GM12801 (cell line): ENCODE measurements around the gene CYLD.

ENCODE experiments used
- TF ChIP-seq, protein P1 (sequence below): IDR thresholded peaks from one replicate; pipeline ENCODE4 v1.5.1; 2011; ENCODE audit warnings: control low read depth; ENCODE audit not compliant: insufficient read length; ENCODE audit errors: extremely low read depth

Gene CYLD

DNA sequence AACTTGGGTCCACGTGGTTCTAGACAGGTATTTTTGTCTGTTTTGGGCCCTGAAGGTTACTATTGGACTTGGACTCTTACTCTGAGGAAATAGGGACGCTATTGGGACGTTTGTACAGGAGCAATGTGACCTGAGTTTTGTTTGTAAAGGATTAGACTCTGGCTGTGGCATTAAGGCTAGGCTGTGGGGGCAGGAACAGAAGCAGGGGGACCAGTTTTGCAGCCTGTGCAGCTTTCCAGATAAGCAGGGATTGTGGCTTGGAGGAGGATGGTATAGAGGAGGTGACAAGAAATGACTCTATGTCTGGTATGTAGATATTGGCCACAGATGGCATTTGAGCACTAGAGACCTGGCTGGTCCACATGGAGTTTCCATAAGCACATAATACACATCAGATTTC is 35.6 kb upstream of the CYLD start:
- TF ChIP-seq, protein P1, sequence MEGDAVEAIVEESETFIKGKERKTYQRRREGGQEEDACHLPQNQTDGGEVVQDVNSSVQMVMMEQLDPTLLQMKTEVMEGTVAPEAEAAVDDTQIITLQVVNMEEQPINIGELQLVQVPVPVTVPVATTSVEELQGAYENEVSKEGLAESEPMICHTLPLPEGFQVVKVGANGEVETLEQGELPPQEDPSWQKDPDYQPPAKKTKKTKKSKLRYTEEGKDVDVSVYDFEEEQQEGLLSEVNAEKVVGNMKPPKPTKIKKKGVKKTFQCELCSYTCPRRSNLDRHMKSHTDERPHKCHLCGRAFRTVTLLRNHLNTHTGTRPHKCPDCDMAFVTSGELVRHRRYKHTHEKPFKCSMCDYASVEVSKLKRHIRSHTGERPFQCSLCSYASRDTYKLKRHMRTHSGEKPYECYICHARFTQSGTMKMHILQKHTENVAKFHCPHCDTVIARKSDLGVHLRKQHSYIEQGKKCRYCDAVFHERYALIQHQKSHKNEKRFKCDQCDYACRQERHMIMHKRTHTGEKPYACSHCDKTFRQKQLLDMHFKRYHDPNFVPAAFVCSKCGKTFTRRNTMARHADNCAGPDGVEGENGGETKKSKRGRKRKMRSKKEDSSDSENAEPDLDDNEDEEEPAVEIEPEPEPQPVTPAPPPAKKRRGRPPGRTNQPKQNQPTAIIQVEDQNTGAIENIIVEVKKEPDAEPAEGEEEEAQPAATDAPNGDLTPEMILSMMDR, result no peak

DNA sequence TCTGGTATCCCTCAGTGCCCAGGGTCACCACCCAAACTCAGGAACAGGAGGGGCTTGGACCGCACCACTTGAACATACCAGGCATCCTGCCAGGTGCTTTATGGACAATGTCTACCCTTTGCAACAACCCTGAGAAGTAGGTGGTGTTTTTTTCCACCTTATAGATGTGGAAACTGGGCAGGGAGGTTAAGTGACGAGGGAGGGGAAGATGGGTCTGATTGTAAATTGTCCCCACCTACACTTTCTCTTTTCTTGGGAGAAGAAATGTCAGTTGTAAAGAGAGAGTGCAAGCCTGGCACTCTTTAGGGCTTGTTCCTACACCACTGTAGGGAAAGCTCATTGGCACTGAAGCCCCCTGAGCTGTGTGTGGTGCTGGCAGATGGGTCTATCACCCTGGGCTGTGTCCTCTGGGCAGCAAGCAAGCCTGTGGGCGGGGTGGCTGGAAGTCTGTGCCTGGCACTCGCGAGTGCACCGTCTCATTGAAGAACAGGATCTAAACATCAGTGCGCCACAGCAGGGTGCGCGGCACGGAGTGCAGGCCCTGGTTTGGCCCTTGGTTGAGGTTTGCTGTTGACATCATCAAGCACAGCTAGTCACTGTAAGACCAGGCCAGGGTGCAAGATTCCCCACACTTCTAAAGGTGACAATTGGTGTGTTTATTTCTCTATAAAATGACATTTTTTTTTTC is 33.4 kb upstream of the CYLD start:
- TF ChIP-seq, protein P1, result no peak

DNA sequence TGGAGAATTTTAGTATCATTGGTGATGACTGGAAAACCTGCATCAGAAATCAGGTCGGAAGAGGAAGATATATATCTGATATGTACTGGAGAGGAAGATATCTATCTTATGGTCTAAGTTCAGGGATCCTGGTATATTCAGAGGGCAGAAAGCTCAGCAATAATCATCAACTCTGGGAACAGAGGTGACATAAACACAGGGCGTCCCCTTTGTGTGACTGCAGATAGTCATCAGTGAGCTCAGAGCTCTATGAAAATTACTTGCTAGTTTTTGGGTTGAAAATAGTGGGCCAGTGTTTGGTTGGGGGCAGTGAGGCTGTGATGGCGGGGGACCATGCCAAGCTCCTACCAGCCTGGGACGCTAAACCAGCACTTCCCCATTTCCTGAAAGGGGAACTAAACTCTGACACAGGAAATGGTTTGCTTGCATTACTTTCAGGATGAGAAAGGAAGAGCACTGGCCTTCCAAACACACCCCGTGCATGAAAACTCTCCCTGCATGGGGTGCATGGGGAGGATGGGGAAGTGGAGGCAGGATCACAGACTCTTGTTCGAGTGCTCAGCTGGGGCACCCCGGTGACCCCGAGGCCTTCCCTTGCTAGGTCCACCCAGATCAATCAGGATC is 32.7 kb upstream of the CYLD start:
- TF ChIP-seq, protein P1, result no peak

DNA sequence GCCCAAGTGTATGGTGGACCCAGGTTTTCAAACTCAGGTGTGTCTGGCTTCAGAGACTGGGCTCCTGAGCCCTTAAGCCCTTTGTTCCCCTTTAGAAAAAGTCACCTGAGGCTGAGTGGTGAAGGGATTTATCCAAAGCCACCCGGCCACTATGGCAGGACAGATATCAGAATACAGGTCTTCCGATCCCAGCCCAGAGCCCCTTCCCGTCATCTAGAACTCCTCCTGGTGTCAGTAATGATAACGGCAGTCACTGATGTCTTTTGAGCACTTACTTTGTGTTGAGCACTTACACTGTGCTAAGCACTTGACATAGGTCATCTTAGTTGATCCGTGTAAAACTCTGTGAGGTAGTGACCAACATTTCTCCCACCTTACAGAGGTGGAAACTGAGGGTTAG is 31.9 kb upstream of the CYLD start:
- TF ChIP-seq, protein P1, result no peak

DNA sequence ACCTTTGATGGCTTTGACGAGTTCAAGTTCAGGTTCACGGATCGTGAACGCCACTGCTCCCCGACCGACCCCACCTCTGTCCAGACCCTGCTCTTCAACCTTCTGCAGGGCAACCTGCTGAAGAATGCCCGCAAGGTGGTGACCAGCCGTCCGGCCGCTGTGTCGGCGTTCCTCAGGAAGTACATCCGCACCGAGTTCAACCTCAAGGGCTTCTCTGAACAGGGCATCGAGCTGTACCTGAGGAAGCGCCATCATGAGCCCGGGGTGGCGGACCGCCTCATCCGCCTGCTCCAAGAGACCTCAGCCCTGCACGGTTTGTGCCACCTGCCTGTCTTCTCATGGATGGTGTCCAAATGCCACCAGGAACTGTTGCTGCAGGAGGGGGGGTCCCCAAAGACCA is 30.8 kb upstream of the CYLD start:
- TF ChIP-seq, protein P1, result no peak

DNA sequence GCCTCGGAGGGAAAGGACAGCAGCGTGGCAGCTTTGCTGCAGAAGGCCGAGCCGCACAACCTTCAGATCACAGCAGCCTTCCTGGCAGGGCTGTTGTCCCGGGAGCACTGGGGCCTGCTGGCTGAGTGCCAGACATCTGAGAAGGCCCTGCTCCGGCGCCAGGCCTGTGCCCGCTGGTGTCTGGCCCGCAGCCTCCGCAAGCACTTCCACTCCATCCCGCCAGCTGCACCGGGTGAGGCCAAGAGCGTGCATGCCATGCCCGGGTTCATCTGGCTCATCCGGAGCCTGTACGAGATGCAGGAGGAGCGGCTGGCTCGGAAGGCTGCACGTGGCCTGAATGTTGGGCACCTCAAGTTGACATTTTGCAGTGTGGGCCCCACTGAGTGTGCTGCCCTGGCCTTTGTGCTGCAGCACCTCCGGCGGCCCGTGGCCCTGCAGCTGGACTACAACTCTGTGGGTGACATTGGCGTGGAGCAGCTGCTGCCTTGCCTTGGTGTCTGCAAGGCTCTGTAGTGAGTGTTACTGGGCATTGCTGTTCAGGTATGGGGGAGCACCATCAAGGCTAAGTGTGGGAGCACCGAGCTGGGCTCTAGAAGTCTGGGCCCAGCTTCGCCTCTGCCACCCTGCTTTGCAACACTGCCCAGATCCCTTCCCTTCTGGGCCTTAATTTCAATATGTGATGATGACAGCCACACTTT is 29.9 kb upstream of the CYLD start:
- TF ChIP-seq, protein P1, result no peak

DNA sequence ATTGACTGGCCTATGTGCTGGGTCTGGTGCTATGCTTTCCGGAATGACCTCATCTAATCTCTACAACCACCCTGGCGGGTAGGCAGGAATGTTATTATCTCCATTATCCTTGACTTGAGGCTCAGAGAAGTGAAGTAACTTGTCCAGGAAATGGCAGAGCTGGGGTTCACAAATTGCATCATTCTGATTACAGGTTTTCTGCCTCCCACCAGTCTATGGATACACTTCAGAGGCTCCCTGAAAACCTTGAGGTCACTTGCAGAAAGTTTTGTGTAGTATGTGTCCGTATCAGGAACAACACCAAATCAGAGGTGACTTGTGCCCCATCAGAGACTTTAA is 29.4 kb upstream of the CYLD start:
- TF ChIP-seq, protein P1, result no peak
